Fibroblast of skin of back (primary cell): ENCODE measurements around the gene NEDD4L.
A peak's percentile ranks its signal among the peaks of the same experiment; 100 is the strongest.
"Not testable (repeated sequence)": the region's sequence is repeated elsewhere in the genome, so short reads cannot be mapped to it uniquely, and the experiment has no call there.

Experiments used
- DNase-seq: peaks from one replicate; pipeline ENCODE4 v3.0.0-alpha.2; 2013

Gene NEDD4L

DNA sequence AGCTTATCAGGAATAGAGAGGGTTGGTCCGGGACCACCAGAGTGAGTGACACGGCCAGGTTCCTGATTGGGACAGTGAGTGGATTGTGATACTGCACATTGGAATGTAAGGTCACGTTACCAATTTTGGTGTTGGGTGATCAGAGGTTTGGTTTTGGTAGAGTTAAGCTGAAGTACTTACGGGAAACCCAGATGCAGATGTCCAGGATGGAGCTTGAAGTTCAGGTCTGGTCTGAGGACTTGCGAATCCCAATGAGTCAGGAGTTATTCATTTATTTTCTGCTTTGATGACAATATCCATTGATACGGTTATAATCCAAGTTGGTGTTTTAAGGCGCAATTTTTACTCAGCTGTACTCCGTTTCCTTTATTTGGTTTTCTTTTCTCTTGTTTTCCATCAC lies 311.2 kb downstream of the NEDD4L start:
- DNase-seq = no peak

DNA sequence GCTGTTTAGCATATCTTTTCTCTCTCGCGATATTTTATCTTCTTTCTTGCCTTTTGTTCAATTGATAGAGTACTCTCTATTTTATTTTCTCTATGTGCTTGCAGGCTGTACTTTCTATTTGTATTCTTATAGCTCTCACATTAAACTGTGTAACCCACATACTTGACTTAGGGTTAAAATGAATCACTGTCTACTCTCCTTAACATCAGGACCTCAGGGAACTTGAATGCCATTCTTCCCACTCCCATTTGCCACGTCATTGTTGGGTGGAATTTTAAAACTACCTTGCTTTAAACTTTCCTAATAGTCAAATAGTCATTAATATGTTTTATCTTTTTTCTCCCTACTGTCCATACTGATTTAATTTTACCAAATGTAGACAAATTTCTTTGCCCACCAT lies 315.2 kb downstream of the NEDD4L start:
- peak; percentile 16 for DNase-seq

DNA sequence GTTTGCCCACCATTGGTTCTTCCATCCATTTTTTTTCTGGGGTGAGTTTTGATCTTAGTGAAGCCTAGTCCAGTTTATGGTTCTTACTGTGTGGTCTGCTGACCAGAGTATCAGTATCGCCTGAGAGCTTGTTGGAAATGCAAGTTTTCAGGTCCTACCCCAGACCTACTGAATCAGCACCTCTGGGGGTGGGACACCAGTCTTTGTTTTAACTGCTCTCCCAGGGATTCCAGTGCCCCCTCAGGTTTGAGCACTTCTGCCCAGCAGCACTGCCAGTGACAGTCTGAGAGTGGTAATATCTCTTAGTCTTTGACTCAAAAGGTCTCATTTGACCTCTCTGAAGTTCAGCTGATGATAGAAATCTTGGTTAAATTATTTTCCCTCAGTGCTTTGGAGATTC lies 315.6 kb downstream of the NEDD4L start:
- no peak for DNase-seq

DNA sequence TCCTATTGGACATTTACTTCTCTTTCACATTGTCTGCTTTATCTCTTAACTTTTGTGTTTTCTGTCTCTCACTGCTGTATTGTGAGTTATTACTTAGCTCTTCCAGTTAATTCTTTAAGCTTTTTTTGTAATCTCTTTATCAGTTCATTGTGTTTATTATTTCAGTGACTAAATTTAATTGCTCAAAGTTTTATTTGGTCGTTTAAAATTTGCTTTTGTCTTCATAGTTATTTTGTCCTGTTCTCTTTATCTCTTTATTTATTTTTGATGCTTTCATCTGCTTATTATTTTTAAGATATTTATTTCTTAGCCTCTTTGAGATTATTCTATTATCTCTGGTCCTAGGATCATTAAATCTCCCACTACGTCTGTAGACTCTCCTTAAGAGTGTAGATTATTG lies 316.3 kb downstream of the NEDD4L start:
- DNase-seq = no peak

DNA sequence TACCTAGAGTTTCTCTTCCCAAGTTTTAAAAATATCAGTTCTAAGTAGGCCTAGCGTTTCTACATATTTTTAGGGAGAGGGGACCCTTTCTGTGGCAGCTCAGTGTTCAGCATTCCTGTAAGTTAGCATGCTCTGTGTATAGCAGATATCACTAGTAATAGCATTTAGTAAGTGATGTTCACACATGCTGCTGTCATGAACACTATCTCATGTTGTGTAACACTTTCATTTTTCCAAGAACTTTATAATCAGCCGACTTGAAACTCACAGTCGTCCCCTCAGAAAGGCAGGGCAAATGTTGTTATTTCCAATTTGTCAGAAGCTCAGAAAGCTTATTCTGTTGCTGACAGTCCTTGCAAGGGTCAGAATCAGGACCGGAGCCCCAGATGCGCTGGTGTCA lies 317.2 kb downstream of the NEDD4L start:
- DNase-seq = no peak

DNA sequence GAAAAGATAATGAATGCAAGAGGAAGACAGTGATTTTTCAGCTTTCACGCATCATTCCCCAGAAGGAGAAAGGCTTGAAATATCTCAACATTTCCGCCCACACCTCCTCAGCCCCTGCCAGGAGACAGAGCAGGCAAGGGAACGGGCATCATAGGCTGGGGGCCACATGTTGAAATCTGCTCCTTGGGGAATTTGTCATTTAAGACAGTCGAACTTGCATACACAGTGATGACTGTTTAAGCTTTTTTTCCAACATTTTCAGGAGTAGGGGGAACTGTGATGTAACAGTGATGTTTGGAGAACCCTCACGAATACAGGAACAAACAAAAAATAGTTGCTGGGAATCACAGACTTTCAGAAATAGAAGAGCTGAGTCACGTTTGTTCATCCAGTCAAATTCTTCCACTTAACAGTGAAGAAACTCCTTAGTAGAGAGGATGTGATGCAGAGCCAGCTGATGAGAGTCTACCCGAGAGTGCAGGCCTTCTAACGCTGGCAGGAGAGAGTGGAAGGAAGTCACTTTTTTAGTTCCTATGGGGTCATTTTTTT lies 318.1 kb downstream of the NEDD4L start:
- peak; percentile 90 for DNase-seq

DNA sequence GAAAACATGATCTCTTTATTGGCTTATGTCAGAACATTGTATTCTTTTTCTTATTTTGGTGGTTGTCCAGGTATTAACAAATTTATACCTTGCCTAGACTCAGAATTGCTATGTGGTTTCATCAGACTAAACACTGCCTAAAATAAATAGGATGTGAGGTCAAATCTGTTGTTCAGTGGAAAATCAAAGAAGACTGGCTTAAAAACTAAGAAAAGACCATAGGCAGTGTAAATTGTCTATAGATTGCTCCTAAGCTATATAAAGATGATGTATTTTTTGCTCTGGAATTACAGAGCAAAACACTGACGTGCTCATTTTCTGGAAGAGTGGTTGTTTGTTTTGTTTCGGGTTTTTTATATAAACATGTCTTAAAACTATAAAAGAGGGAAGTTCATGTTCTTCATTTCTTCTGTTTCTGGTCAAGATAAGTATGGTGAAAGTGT lies 318.8 kb downstream of the NEDD4L start:
- no peak for DNase-seq

DNA sequence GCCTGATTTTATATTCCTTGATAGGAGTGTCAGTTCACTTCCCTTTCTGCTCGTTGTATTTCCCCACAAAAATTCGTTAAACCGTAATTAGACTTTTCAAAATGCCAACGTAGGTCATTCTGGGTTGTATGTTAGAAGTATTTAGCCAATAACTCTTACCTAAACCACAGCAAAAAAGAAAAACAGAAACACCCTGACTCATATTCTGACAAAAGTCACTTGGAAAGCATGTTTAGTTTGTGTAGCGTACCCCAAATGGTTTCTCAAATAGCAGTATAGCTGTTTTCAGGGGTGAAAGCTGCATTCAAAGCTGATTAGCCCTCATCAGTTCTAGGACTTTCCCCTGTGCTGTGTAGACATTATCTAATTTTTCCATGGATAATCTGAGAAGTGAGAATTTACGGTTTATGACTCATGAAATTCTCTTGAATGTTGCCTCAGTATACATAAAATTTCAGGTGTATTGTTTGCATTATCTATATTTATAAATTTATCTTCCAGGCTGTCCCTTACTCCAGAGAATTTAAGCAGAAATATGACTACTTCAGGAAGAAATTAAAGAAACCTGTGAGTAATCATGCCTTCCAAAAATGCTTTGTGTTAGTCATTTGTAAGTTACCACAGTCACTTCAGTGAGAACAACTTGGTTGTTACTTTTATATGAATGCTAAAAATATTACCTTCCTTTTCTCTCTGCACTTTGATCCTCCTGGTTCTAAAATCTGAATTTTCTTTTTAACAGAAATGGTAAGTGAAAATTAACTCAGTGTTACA lies 319.9 kb downstream of the NEDD4L start:
- peak; percentile 71 for DNase-seq

DNA sequence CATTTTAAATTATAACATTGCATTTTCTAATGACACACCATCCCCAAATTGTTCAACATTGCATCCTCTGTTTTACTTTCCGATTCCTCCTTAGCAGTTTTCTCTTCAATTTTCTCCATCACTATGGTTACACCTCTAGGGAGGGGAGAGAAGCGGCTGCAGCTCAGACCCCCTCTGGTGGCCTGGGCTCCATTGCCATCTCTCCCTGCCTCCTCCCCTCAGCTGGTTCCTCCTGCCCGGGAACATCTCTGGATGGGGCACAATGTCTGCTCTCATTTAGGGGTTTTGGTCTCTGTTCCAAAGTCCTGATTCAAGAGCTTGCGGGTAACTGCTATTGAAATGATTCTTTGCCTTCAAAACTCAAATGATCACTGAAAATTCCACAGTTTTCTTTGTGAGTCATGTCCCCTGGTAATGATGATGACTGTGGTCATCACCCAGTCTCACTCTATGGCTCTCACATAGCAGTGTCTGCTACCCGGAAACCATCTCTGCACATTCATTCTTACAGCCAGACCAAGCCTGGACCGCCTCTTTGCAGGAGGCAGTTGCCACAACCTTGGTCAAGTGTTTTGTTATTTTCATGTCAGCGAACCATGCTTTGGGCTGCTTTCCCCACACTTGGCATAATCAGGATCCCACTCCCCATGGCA lies 321.0 kb downstream of the NEDD4L start:
- peak; percentile 90 for DNase-seq

DNA sequence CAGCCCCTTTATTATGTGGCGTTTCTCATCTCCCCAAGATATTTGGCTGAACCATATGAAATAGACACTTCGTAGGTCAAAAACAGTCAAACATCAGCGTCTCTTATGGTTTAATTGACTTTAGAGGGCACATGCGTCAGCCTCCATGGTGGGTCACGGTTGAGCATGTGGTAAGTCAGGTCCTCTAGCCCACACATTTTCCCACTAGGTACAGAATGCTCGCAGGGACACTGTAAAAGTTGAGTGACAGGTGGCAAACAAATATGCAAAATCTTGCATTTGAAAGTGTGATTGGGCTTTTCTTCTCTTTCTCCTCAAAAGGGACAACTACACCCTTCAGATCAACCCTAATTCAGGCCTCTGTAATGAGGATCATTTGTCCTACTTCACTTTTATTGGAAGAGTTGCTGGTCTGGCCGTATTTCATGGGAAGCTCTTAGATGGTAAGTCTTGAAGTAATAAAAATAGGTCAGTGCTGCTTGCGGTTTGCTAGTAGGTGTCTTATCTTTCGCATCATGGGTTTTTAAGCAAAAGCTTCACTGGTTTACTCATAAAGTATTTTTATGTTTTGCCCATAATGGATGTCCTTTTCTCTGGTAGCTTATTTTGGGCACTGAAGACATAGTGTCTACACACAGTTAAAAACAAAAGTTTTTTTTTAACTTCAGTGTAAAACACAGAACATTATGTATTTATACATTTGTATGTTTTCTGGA lies 323.6 kb downstream of the NEDD4L start:
- no peak for DNase-seq

DNA sequence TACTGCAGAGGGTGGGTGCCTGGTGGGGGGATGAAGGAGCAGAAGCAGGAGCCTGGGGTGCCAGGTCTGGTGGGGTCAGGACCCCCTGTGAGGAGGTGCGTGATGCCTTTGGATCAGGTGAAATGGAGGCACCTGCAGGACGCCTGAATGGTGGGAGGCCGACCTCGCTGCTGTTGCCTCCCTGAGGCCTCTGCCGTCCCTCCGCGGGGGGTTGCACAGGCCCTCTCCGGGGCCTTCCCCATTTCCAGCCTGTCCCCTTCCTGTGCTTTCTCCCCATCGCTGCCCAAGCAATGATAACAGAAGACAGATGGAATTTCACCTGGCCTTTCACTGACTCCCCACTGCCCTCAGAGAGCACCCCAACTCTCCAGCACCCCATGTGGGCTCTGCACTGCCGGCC lies 325.6 kb downstream of the NEDD4L start:
- no peak for DNase-seq

DNA sequence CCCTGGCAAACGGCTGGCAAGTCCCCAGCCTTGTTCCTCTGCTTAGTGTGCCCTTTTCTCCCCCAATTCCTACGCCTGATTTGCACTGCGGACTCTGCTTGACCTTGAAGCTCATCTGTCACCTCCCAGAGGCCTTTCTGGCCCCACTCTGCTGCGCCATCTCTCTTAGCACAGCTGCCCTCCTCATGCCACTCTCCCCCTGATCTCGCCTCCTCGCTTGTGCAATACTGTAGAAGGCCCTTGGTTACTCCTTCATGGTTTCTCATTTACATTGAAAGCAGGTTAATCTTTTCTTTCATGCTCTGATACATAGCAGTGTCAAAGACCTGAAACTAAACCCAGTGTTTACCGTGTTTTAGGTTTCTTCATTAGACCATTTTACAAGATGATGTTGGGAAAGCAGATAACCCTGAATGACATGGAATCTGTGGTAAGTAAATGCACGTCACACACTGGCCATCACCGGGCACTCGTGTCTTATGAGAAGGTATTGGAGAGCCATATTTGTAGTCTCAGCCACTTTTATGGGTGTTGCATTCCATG lies 326.1 kb downstream of the NEDD4L start:
- no peak for DNase-seq

DNA sequence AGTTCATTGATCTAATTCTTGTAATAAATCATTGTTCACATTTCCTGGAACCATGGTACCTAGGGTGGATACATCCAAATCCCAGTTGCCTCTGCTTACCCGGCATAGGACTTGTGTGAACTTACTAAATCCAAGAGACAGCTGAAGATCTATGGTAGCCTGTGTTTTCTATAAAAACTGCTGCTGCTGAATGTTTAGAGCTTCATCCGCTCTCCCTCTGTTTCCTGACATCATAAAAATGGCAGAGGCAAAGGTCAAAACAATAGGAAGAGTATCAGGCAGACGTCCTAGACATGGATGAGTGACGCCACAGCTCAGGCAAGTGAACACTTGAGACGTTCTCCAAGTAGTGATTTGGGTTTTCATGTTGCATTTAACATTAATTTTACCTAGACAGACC lies 326.6 kb downstream of the NEDD4L start:
- no peak for DNase-seq

DNA sequence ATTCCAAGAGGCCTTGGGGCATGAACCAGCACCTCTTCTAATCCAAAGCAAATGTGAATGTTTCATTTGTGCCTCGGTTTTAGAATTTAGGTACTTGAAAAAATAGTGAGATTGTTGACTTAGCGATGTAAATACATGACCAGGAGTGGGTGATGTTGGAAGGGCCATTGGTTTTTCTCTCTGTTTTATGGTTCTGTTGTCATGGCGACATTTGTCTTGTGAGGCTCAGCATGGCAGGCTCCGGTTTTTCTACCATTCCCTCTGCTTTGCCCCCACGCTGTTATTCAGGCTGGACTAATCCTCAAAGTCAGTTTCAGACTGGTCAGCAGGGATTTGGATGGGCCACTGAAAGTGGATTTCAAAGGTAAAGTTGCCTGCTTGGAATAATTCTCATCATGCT lies 329.5 kb downstream of the NEDD4L start:
- no peak for DNase-seq

DNA sequence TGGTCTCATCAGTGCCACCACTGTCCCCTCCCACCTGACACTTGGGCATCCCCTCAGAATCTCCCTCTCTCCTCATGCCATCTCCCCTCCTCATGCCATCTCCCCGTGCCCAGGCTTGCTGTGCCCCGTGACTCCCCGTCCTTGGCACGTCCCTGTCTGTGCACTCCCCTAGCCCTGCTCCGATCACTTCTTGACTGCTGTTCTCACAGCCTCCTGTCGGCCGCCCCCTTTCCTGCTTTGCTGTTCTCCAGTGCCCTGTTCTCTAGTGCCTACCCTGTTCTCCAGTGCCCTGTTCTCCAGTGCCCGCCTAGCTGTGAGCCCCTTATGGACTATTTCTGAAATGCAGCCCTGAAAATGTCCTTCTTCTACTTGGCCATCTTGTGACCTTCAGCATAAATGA lies 331.0 kb downstream of the NEDD4L start:
- no peak for DNase-seq

DNA sequence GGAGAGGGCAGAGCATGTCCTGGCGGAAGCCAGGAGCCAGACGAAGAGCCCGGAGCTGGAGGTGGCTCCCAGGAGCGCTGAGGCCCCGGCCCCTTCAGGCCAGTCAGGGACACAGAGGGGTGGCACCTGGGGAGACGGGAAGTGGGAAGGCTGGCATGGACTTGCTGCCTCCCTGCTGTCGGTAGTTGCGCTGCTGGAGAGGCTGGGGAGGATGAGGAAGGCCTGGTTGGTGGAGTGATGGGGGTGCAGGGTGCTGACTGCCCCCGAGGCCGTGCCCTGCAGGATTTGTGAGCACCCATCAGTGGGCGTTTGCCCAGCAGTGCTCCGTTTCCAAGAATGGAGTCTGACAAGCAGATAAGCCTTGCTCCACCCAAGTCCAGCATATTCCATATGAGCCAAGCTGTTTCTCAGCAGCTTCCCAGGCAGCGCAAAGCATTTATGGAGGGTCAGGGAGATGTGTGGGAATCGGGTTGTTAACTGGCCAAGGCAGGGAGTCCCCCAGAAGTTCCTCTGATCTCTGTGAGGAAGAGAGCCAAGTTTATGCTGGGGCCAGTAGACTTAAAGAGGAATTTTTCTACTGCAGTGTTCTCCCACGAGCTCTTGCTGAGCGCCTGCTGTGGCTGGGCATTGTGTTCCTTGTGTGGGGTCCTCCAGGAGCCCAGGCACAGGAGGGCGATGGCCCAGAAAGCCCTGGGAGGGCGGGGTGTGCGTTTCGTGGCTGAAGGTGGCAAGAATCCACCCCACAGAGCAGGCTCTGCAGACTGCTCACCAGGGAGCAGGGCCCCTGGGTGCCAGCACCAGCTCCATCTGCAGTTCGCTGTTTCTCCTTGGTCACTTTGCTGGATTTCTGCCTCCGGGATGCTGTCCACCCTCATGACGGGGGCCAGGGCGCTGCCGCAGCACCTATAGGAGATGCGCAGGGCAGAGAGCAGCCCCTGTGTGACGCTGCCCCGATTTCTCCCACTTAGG lies 334.7 kb downstream of the NEDD4L start:
- no peak for DNase-seq

DNA sequence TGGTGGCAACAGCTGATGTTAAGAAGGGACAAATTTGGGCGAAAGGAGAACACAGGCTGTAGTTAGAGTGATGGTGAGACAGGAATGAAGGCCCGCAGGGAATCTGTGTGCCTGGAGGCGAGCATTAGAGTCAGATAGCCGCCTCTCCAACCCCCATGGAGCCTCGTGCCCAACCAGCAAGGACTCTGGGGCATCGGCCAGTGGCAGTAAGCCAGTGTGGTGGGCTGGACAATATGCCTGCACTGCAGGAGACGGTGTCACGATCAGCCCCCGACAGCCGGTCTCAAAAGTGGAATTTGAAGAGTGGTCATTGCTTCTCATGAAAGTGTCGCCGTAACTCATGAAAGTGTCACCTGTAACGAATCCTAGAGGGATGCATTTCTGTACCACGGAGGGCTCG lies 335.4 kb downstream of the NEDD4L start:
- no peak for DNase-seq

DNA sequence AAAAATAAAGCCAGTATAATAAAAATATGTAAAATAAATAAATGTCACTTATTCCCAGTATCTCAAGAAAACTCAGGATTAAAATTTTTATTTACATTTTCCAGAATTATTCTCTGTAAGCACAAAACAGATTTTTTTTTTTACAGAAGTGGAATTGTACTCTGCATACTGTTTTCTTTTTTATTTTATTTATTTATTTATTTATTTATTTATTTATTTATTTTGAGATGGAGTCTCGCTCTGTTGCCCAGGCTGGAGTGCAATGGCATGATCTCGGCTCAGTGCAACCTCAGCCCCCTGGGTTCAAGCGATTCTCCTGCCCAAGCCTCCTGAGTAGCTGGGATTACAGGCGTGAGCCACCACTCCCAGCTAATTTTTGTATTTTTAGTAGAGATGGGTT lies 336.1 kb downstream of the NEDD4L start:
- DNase-seq = not testable (repeated sequence)

DNA sequence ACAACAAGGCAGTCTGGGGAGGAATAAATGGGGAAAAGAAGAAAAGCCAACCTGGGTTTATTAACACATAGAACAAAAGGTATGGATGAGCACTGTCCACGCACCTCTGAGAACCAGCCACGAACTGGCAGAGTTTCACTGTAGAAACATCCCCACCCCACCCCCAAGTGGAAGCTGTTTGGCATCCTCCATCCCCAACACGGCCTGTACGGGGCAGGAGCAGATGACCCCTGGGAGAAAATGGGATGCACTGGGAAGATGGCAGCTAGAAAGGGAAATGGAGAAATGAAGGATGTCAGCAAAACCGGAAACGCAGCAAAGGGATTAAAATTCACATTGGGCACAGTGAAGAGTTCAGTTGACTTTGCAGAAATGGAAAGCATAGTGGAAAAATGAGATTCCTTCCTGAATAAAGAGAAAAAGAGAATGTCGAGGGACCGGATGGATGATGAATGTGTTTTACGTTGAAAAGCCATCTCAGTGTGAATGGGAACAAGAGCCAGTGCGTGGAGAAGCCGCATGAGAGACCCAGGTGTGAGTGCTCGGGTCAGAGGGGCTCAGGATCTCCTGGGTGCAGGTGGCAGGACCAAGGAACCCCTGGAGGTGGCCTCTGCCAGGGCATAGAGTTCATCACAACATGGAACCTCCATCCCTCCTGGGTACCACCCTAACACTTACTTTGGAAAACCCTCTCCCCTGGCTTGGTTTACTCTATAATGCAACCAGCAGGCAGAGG lies 337.8 kb downstream of the NEDD4L start:
- DNase-seq = no peak

DNA sequence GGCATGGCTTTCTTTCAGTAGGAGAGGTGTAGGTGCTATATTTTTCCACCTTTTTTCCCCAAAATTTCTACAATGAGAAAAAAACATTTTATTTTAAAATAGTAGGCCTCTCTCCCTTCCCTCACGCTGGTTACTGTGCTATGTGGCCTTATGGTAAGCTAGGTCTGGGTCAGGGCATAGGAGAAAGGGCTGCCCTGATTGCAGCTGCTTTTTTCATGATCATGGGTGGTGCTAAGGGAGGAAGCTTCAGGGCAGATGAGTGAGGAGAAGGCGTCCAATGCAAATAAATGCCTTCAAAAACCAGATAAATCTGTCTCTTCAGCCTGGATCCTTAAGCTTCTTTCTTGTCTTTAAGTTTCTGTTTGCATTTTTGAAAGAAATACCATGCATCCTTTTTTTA lies 338.4 kb downstream of the NEDD4L start:
- no peak for DNase-seq

DNA sequence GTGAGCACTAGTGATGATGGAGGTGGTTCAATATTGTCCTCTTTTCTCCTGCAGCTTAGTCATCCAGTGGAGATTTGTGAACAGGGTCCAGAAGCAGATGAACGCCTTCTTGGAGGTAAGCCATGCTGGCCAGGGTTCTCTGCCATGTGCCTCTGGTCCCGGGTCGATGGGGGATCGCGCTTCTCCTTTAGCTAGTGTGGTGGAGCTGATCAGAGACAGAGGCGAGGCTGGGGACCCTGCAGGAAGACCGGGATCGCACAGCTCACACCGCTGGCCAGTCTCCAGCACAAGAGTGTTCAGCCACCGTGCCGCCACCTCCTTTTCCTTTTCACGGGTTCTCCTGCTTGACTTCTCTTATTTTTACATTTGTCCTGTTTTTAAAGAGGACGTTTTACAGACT lies 341.4 kb downstream of the NEDD4L start:
- DNase-seq = no peak
